22Rv1 (cell line): ENCODE data around the gene WDR72.

ENCODE experiments used
- H3K27ac ChIP-seq: fragments of 450-650 bp; 2 replicates; pipeline ENCODE4 v1.5.1; 2017
- CTCF ChIP-seq: fragments of 450-650 bp; IDR thresholded peaks from 2 replicates; pipeline ENCODE4 v1.5.1; 2017; ENCODE audit warnings: mild to moderate bottlenecking
- ZFX ChIP-seq: fragments of 450-650 bp; IDR thresholded peaks from 2 replicates; pipeline ENCODE4 v1.6.1; 2017; ENCODE audit warnings: antibody characterized with exemption, borderline replicate concordance

Gene WDR72

GRCh38 chr15:53588773-53589172 is 170.7 kb downstream of the WDR72 start:
- no peak for TF ChIP-seq CTCF
- TF ChIP-seq ZFX: no peak
- H3K27ac ChIP-seq: no peak overlapping the region

- no peak overlapping the region for H3K27ac ChIP-seq
- no peak for TF ChIP-seq ZFX
- peak; percentile 77 for TF ChIP-seq CTCF
Observed at GRCh38 chr15:53586799-53587198, 172.7 kb downstream of the WDR72 start.

- TF ChIP-seq CTCF (no peak), ZFX (no peak)
- H3K27ac ChIP-seq: no peak overlapping the region
Observed at GRCh38 chr15:53581513-53581912, 177.9 kb downstream of the WDR72 start.

GRCh38 chr15:53580366-53580765 is 179.1 kb downstream of the WDR72 start:
- no peak overlapping the region for H3K27ac ChIP-seq
- TF ChIP-seq ZFX (no peak), CTCF (no peak)

- TF ChIP-seq ZFX (no peak), CTCF (no peak)
- H3K27ac ChIP-seq: no peak overlapping the region
Observed at GRCh38 chr15:53576841-53577240, 182.6 kb downstream of the WDR72 start.

- H3K27ac ChIP-seq: no peak overlapping the region
- TF ChIP-seq ZFX (no peak), CTCF (no peak)
Observed at GRCh38 chr15:53573091-53573490, 186.4 kb downstream of the WDR72 start.

- H3K27ac ChIP-seq: no peak overlapping the region
- TF ChIP-seq CTCF (no peak), ZFX (no peak)
Observed at GRCh38 chr15:53569751-53570480, 189.5 kb downstream of the WDR72 start.
